ENCODE results near the gene LRGUK. TPM values are rescaled to one million over a fixed set of nuclear protein-coding genes. Genes with fewer than 3 reads are reported as not detected.
A peak's percentile ranks its signal among the peaks of the same experiment; 100 is the strongest.

Gene LRGUK
- total RNA-seq, 1 experiment from 2014 or later, result 0.19 TPM

GRCh38 chr7:134176037-134176350, 48.9 kb downstream of the LRGUK start:
- H3K4me3 Mint-ChIP-seq (ENCODE audit: unreplicated experiment), result no peak overlapping the region
- POLR2A ChIA-PET, result no interaction called here
- TF ChIP-seq CTCF (IDR thresholded peaks at IDR 0.05; ENCODE audit: unreplicated experiment), result no peak
- DNase-seq (ENCODE audit: unreplicated experiment), result no peak
- H3K36me3 Mint-ChIP-seq (ENCODE audit: insufficient read depth, unreplicated experiment), result peaks cover 4% of the 10 kb centered on the region
- CTCF ChIA-PET, result interaction anchor here (1.1 to 1.5 kb wide), 2 partner anchors 30 to 245 kb away, joined by 4 to 5 read pairs; no protein-coding TSS in a partner anchor
- intact Hi-C loops (cut with micrococcal nuclease), result no loop called here
- H3K27ac Mint-ChIP-seq (ENCODE audit: low read depth, unreplicated experiment), result no peak overlapping the region
- no peaks in the 10 kb centered on the region for H3K27me3 Mint-ChIP-seq (ENCODE audit: insufficient read depth, unreplicated experiment)
- no peaks in the 10 kb centered on the region for H3K9me3 Mint-ChIP-seq (ENCODE audit: unreplicated experiment)
- H3K4me1 Mint-ChIP-seq (ENCODE audit: insufficient read depth, unreplicated experiment), result peaks cover 19% of the 10 kb centered on the region
- no TSS peak for BruUV-seq (replicated peaks)

GRCh38 chr7:134179036-134180011, 52.2 kb downstream of the LRGUK start:
- Mint-ChIP-seq H3K4me3 (ENCODE audit: unreplicated experiment) (no peak overlapping the region), H3K27ac (ENCODE audit: low read depth, unreplicated experiment) (no peak overlapping the region), H3K9me3 (ENCODE audit: unreplicated experiment) (no peaks in the 10 kb centered on the region), H3K4me1 (ENCODE audit: insufficient read depth, unreplicated experiment) (peaks cover 22% of the 10 kb centered on the region), H3K27me3 (ENCODE audit: insufficient read depth, unreplicated experiment) (no peaks in the 10 kb centered on the region), H3K36me3 (ENCODE audit: insufficient read depth, unreplicated experiment) (no peaks in the 10 kb centered on the region)
- no TSS peak for BruUV-seq (replicated peaks)
- POLR2A ChIA-PET, result no interaction called here
- no peak for DNase-seq (ENCODE audit: unreplicated experiment)
- CTCF ChIA-PET, result interaction anchor here (0.7 kb wide), 1 partner anchor 182 kb away, joined by 3 read pairs; no protein-coding TSS in a partner anchor
- intact Hi-C loops (cut with micrococcal nuclease), result no loop called here
- no peak for TF ChIP-seq CTCF (IDR thresholded peaks at IDR 0.05; ENCODE audit: unreplicated experiment)

GRCh38 chr7:134180376-134180775, 53.2 kb downstream of the LRGUK start:
- DNase-seq (ENCODE audit: unreplicated experiment), result no peak
- Mint-ChIP-seq H3K9me3 (ENCODE audit: unreplicated experiment) (no peaks in the 10 kb centered on the region), H3K36me3 (ENCODE audit: insufficient read depth, unreplicated experiment) (no peaks in the 10 kb centered on the region), H3K4me1 (ENCODE audit: insufficient read depth, unreplicated experiment) (peaks cover 11% of the 10 kb centered on the region), H3K27me3 (ENCODE audit: insufficient read depth, unreplicated experiment) (no peaks in the 10 kb centered on the region), H3K4me3 (ENCODE audit: unreplicated experiment) (no peak overlapping the region), H3K27ac (ENCODE audit: low read depth, unreplicated experiment) (no peak overlapping the region)
- CTCF ChIA-PET, result interaction anchor here (0.6 to 0.7 kb wide), 2 partner anchors 31 to 181 kb away, joined by 3 read pairs; no protein-coding TSS in a partner anchor
- intact Hi-C loops (cut with micrococcal nuclease), result no loop called here
- no peak for TF ChIP-seq CTCF (IDR thresholded peaks at IDR 0.05; ENCODE audit: unreplicated experiment)
- POLR2A ChIA-PET, result interaction anchor here (0.7 kb wide), 1 partner anchor 18 kb away, joined by 3 read pairs; no protein-coding TSS in a partner anchor
- no TSS peak for BruUV-seq (replicated peaks)

- no peaks in the 10 kb centered on the region for H3K36me3 Mint-ChIP-seq (ENCODE audit: insufficient read depth, unreplicated experiment)
- H3K27ac Mint-ChIP-seq (ENCODE audit: low read depth, unreplicated experiment), result no peak overlapping the region
- no peak overlapping the region for H3K4me3 Mint-ChIP-seq (ENCODE audit: unreplicated experiment)
- TF ChIP-seq CTCF (IDR thresholded peaks at IDR 0.05; ENCODE audit: unreplicated experiment), result no peak
- intact Hi-C loops (cut with micrococcal nuclease), result no loop called here
- no peaks in the 10 kb centered on the region for H3K9me3 Mint-ChIP-seq (ENCODE audit: unreplicated experiment)
- H3K27me3 Mint-ChIP-seq (ENCODE audit: insufficient read depth, unreplicated experiment), result no peaks in the 10 kb centered on the region
- CTCF ChIA-PET, result no interaction called here
- H3K4me1 Mint-ChIP-seq (ENCODE audit: insufficient read depth, unreplicated experiment), result peaks cover 8% of the 10 kb centered on the region
- POLR2A ChIA-PET, result no interaction called here
- peak; percentile 72 for DNase-seq (ENCODE audit: unreplicated experiment)
- BruUV-seq (replicated peaks), result no TSS peak
These were observed 54.9 kb downstream of the LRGUK start for GRCh38 chr7:134182078-134182477.
